ENCODE results near the gene FGFBP3. TPM values are rescaled to one million over a fixed set of nuclear protein-coding genes. Genes with fewer than 3 reads are reported as not detected.

The FGFBP3 gene
- total and polyA plus RNA-seq, 7 experiments from 2014 or later, result 1.1 to 7.7 (median 2.1) TPM

DNA sequence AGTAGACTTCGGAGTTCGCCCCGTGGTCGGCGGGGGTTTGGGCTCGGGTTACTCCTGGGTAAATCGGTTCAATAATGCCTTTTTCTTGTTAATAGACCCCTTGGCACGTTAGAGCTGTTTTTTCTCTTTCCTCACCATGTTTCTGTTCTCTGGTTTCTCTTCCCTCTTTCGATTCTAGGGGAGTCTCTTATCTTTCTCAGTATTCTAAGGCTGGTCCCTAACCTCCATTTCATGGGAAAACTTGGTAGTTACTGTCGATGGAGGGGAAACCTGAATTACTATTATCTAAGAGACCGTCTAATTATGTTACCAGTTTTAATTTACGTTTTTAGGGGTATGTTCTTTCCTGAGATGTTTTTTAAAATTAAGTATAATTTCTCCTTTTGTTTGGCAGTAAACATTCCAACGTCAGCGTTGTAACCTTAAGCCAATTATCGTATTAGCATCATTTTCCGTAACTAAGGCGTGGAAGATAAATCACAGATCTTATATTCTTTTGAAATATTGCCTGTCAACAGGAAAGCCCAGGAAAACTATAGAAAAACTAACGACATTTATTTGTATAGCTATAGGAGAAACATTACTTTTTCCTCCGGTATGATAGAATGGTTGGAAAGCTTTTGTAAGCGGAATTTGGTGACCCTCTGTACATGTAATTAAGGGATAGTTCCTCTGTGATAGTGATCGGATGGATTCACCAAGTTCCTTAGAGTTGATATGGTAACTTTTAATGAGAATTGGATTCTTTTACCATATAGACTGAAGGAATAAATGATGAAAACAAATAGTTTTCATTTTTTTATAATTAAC, 15.1 kb upstream of the FGFBP3 start:
- Mint-ChIP-seq H3K27me3 (no peaks in the 10 kb centered on the region), H3K9me3 (no peaks in the 10 kb centered on the region), H3K27ac (peak overlapping the region; percentile 97 to 99 (median 98)), H3K4me1 (peaks cover 22 to 70% (median 54%) of the 10 kb centered on the region in 7 donors), H3K36me3 (peaks cover 4 to 12% (median 9%) of the 10 kb centered on the region in 5 donors), H3K4me3 (peak overlapping the region; percentile 91 to 100 (median 96))
- Histone ChIP-seq H3K36me3 (ENCODE audit: control insufficient read depth in 2 of 3, insufficient read depth in 3 of 3, low read length in 3 of 3) (peaks cover 0 to 6% (median 0%) of the 10 kb centered on the region in 3 experiments), H3K4me1 (ENCODE audit: control insufficient read depth in 2 of 2, insufficient read depth in 2 of 2, low read length in 2 of 2) (peaks cover 9 to 31% of the 10 kb centered on the region in 2 donors), H3K9me3 (ENCODE audit: control insufficient read depth in 2 of 3, low read length in 3 of 3) (no peaks in the 10 kb centered on the region), H3K27ac (ENCODE audit: low read depth, low read length) (peak overlapping the region; percentile 96), H3K4me3 (ENCODE audit: low read length) (peak overlapping the region; percentile 70), H3K27me3 (ENCODE audit: control insufficient read depth in 2 of 2, insufficient read depth in 2 of 2, low read length in 2 of 2) (no peaks in the 10 kb centered on the region)
- POLR2A ChIA-PET, result interaction anchor here (0.8 to 8.2 kb wide), 15 partner anchors 10 to 762 kb away, joined by 3 to 61 read pairs (median 4); partner anchors contain the start of genes CPEB3, FGFBP3, KIF11 and MARCHF5
- DNase-seq (no peak), ATAC-seq (peak; percentile 1)
- CTCF ChIA-PET, result interaction anchor here (0.7 to 1.8 kb wide), 7 partner anchors 10 to 626 kb away, joined by 4 to 23 read pairs (median 6); no protein-coding TSS in a partner anchor
- intact Hi-C loops (cut with micrococcal nuclease), result loop anchor here (2.0 to 10.0 kb wide), 9 partner anchors 20 to 1970 kb away; partner anchors contain the start of genes CEP55 (in 1 of the 2), CPEB3 (in 1 of the 2), KIF11 (in 1 of the 2) and MARCHF5 (in 1 of the 2)

DNA sequence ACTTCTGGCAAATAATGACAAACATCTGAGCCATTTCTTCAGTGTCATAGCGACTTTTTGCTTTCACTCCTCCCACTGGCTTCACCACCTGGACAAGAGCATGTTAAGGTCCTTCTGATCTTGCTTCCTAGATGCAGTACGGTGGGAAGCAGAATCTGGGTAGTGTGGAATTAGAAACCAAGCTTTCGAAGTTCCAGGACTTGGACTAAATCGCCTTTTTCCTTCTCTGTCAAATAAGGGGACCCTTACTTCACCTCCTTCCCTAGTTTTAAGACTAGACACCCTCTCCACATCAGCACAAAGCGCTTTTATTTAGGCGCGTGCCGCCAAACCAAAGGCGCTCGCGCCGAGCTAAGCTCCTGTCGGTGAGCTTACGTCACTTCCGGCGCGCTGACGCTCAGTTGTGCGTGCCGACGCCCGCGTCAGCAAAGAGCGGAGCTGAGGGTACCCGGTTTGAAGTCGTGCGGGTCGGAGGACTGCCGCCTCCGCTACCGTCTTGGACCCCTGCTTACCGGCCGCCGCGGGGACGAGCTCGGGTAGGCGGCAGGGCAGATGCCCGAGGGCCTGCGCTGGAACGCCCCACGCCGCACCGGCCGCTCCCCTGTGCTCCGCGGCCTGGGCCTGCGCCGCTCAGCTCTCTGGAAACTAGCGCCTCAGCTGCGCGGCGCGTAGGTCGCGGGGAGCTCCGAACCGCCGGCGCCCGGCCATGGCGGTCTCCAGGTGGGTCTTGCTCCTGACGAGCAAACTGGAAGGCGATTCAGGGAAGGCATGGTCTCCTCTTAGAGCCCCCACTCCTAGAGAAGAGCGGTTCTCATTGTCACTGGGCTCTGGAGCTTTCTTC, 14.3 kb upstream of the FGFBP3 start, which contains the start of gene BTAF1:
Gene BTAF1 (plus strand): TSS at position 400 of the 841 bp plus-strand sequence. CDS start 307 bp downstream, at position 707.
- Histone ChIP-seq H3K4me1 (ENCODE audit: control insufficient read depth in 2 of 2, insufficient read depth in 2 of 2, low read length in 2 of 2) (peaks cover 9 to 25% of the 10 kb centered on the region in 2 donors), H3K9me3 (ENCODE audit: control insufficient read depth in 2 of 3, low read length in 3 of 3) (no peaks in the 10 kb centered on the region), H3K36me3 (ENCODE audit: control insufficient read depth in 2 of 3, insufficient read depth in 3 of 3, low read length in 3 of 3) (peaks cover 0 to 6% (median 0%) of the 10 kb centered on the region in 3 experiments), H3K27me3 (ENCODE audit: control insufficient read depth in 2 of 2, insufficient read depth in 2 of 2, low read length in 2 of 2) (no peaks in the 10 kb centered on the region), H3K27ac (ENCODE audit: low read depth, low read length) (peak within 1 kb of the TSS; percentile 96), H3K4me3 (ENCODE audit: low read length) (peak within 1 kb of the TSS; percentile 70)
- ATAC-seq (peak; percentile 97), DNase-seq (peak; percentile 86 to 93 (median 91))
- Mint-ChIP-seq H3K27me3 (peaks cover under 1 to 8% (median 5%) of the 10 kb centered on the region in 5 donors), H3K4me1 (peaks cover 22 to 62% (median 45%) of the 10 kb centered on the region in 7 donors), H3K36me3 (peaks cover 4 to 14% (median 10%) of the 10 kb centered on the region in 5 donors), H3K27ac (peak within 1 kb of the TSS; percentile 97 to 99 (median 98)), H3K9me3 (peaks cover 0 to 5% (median 2%) of the 10 kb centered on the region in 11 donors), H3K4me3 (peak within 1 kb of the TSS; percentile 91 to 100 (median 96))
- POLR2A ChIA-PET, result interaction anchor here (0.7 to 8.2 kb wide), 22 partner anchors 9 to 859 kb away, joined by 3 to 61 read pairs (median 4); partner anchors contain the start of genes CPEB3, FGFBP3, KIF11 and MARCHF5
- CTCF ChIA-PET, result interaction anchor here (0.7 to 1.8 kb wide), 7 partner anchors 10 to 625 kb away, joined by 4 to 23 read pairs (median 6); no protein-coding TSS in a partner anchor
- intact Hi-C loops (cut with micrococcal nuclease), result loop anchor here (1.0 to 10.0 kb wide), 16 partner anchors 10 to 1971 kb away; partner anchors contain the start of genes CPEB3 (in 2 of the 2), KIF11 (in 2 of the 2), MARCHF5 (in 2 of the 2) and TNKS2 (in 2 of the 2)

DNA sequence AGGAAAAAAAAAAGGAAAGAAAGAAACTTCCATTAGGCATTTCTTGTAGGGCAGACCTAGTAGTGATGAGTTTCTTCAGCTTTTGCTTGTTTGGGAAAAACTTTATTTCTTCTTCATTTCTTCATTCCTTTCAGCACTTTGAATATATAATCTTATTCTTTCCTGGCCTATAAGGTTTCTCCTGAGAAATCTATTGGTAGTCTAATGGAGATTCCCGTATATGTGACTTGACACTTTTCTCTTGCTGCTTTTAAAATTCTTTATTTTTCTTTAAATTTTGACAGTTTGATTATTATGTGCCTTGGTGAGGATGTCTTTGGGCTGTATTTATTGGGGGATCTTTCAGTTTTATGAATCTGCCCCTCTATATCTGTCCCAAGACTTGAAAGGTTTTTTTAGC, 10.4 kb upstream of the FGFBP3 start:
- H3K36me3 Mint-ChIP-seq, result peaks cover 0 to 4% (median 3%) of the 10 kb centered on the region in 5 donors
- no peak overlapping the region for H3K4me3 ChIP-seq (ENCODE audit: low read length)
- ATAC-seq (no peak), DNase-seq (no peak)
- intact Hi-C loops (cut with micrococcal nuclease), result loop anchor here (5.0 to 10.0 kb wide), 8 partner anchors 323 to 1975 kb away; partner anchors contain the start of genes CEP55 (in 1 of the 2), CPEB3 (in 1 of the 2), KIF11 (in 1 of the 2) and MARCHF5 (in 1 of the 2)
- peaks cover 0 to 5% (median 2%) of the 10 kb centered on the region in 11 donors for H3K9me3 Mint-ChIP-seq
- no peak overlapping the region for H3K27ac Mint-ChIP-seq
- peaks cover 3 to 27% (median 17%) of the 10 kb centered on the region in 7 donors for H3K4me1 Mint-ChIP-seq
- no peaks in the 10 kb centered on the region for H3K9me3 ChIP-seq (ENCODE audit: control insufficient read depth in 2 of 3, low read length in 3 of 3)
- ChIA-PET CTCF (no interaction called here), POLR2A (interaction anchor here (8.2 kb wide), 1 partner anchor 12 kb away, joined by 61 read pairs; the partner anchor contains the start of gene FGFBP3)
- H3K4me3 Mint-ChIP-seq, result no peak overlapping the region
- peaks cover 4 to 9% of the 10 kb centered on the region in 2 donors for H3K4me1 ChIP-seq (ENCODE audit: control insufficient read depth in 2 of 2, insufficient read depth in 2 of 2, low read length in 2 of 2)
- peaks cover 22 to 38% (median 34%) of the 10 kb centered on the region in 5 donors for H3K27me3 Mint-ChIP-seq
- H3K27ac ChIP-seq (ENCODE audit: low read depth, low read length), result no peak overlapping the region
- H3K27me3 ChIP-seq (ENCODE audit: control insufficient read depth in 2 of 2, insufficient read depth in 2 of 2, low read length in 2 of 2), result no peaks in the 10 kb centered on the region
- peaks cover 0 to 6% (median 0%) of the 10 kb centered on the region in 3 experiments for H3K36me3 ChIP-seq (ENCODE audit: control insufficient read depth in 2 of 3, insufficient read depth in 3 of 3, low read length in 3 of 3)

DNA sequence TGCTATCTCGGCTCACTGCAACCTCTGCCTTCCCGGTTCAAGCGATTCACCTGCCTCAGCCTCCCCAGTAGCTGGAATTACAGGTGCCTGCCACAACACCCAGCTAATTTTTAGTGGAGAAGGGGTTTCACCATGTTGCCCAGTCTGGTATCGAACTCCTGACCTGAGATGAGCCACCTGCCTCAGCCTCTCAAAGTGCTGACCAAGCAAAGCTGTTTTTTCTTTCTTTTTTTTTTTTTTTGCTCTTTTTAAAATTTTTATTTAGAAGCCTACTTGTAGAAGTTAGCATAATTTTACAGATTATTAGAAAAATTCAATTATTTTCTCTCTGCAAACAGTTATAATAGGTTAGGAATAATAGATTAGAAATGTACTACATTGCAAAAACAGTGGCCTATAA, 1.2 kb upstream of the FGFBP3 start:
- Mint-ChIP-seq H3K36me3 (peaks cover 0 to 4% (median 0%) of the 10 kb centered on the region in 5 donors), H3K9me3 (peaks cover 0 to 2% (median 0%) of the 10 kb centered on the region in 11 donors), H3K27me3 (peaks cover 3 to 31% (median 10%) of the 10 kb centered on the region in 5 donors), H3K27ac (no peak overlapping the region), H3K4me1 (peaks cover 18 to 36% (median 28%) of the 10 kb centered on the region in 7 donors), H3K4me3 (peak overlapping the region in 1 of 10 donors; percentile 13)
- H3K36me3 ChIP-seq (ENCODE audit: control insufficient read depth in 2 of 3, insufficient read depth in 3 of 3, low read length in 3 of 3), result no peaks in the 10 kb centered on the region
- no peaks in the 10 kb centered on the region for H3K9me3 ChIP-seq (ENCODE audit: control insufficient read depth in 2 of 3, low read length in 3 of 3)
- no peaks in the 10 kb centered on the region for H3K27me3 ChIP-seq (ENCODE audit: control insufficient read depth in 2 of 2, insufficient read depth in 2 of 2, low read length in 2 of 2)
- peaks cover 0 to 10% of the 10 kb centered on the region in 2 donors for H3K4me1 ChIP-seq (ENCODE audit: control insufficient read depth in 2 of 2, insufficient read depth in 2 of 2, low read length in 2 of 2)
- intact Hi-C loops (cut with micrococcal nuclease), result loop anchor here (5.0 kb wide), 3 partner anchors 503 to 1158 kb away; no protein-coding TSS in a partner anchor
- no peak overlapping the region for H3K27ac ChIP-seq (ENCODE audit: low read depth, low read length)
- ChIA-PET CTCF (interaction anchor here (0.6 to 3.9 kb wide), 4 partner anchors 11 to 151 kb away, joined by 4 to 61 read pairs (median 6); partner anchors contain the start of gene BTAF1), POLR2A (interaction anchor here (0.6 to 1.3 kb wide), 2 partner anchors 13 to 497 kb away, joined by 3 to 4 read pairs; partner anchors contain the start of gene BTAF1)
- no peak overlapping the region for H3K4me3 ChIP-seq (ENCODE audit: low read length)
- DNase-seq (no peak), ATAC-seq (no peak)

DNA sequence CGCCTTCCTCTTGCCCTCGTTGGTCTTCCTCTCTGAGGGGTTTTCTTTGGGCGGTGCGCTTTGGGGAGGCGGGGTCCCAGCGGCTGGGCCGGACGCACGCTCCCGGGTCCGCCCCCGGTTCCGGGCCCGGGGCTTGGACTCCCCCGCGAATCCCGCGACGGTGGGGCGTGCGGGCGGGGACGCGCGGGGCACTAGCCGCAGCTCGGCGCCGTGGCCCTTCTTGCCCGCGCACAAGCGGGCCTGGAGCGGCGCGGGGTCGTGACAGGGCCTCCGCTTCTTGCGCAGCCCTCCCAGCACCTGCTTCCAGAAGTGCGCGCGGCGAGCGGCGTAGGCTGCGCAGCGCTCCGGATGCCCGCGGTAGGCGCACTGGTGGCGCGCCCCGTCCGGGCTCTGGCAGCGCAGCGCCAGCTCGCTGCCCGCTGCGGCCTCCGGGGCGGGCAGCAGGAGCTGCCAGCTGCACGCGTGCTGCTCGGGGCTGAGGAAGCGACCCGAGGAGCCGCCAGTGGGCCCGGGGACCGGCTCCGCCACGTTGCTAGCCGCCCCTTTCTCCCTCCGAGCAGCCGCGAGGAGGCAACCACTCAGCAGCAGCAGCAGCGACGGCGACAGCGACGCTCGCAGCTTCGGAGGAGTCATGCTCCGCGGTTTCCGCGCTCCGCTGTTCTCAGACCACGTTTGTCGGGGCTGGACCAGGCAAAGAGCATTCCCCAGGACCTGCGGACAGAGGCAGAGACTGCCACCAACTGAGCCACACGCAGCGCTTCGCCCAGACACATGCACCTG, 759 bp downstream of the FGFBP3 start:
- intact Hi-C loops (cut with micrococcal nuclease), result loop anchor here (1.0 to 5.0 kb wide), 14 partner anchors 15 to 1036 kb away; partner anchors contain the start of genes BTAF1 (in 2 of the 2), CPEB3 (in 1 of the 2), EXOC6 (in 1 of the 2) and HECTD2 (in 1 of the 2)
- peak overlapping the region; percentile 85 to 96 (median 93) for H3K4me3 Mint-ChIP-seq
- no peaks in the 10 kb centered on the region for H3K9me3 ChIP-seq (ENCODE audit: control insufficient read depth in 2 of 3, low read length in 3 of 3)
- no peaks in the 10 kb centered on the region for H3K27me3 ChIP-seq (ENCODE audit: control insufficient read depth in 2 of 2, insufficient read depth in 2 of 2, low read length in 2 of 2)
- H3K4me1 ChIP-seq (ENCODE audit: control insufficient read depth in 2 of 2, insufficient read depth in 2 of 2, low read length in 2 of 2), result peaks cover 0 to 10% of the 10 kb centered on the region in 2 donors
- peaks cover 18 to 36% (median 28%) of the 10 kb centered on the region in 7 donors for H3K4me1 Mint-ChIP-seq
- H3K4me3 ChIP-seq (ENCODE audit: low read length), result peak overlapping the region; percentile 77
- H3K36me3 ChIP-seq (ENCODE audit: control insufficient read depth in 2 of 3, insufficient read depth in 3 of 3, low read length in 3 of 3), result no peaks in the 10 kb centered on the region
- ATAC-seq (peak; percentile 91), DNase-seq (peak; percentile 51 to 79 (median 74))
- peaks cover 0 to 2% (median 0%) of the 10 kb centered on the region in 11 donors for H3K9me3 Mint-ChIP-seq
- peaks cover 0 to 13% (median 0%) of the 10 kb centered on the region in 5 donors for H3K27me3 Mint-ChIP-seq
- ChIA-PET CTCF (interaction anchor here (0.7 to 2.0 kb wide), 9 partner anchors 10 to 530 kb away, joined by 3 to 10 read pairs (median 4); partner anchors contain the start of genes BTAF1 and TNKS2), POLR2A (interaction anchor here (0.6 to 3.1 kb wide), 14 partner anchors 9 to 1029 kb away, joined by 3 to 61 read pairs (median 4); partner anchors contain the start of genes BTAF1 and TNKS2)
- H3K27ac Mint-ChIP-seq, result peak overlapping the region; percentile 73 to 92 (median 88)
- H3K36me3 Mint-ChIP-seq, result peaks cover 0 to 4% (median 0%) of the 10 kb centered on the region in 5 donors
- H3K27ac ChIP-seq (ENCODE audit: low read depth, low read length), result peak overlapping the region; percentile 65
